ENCODE data around the gene GFER. TPM values are rescaled to one million over a fixed set of nuclear protein-coding genes. Genes with fewer than 3 reads are reported as not detected.
A peak's percentile ranks its signal among the peaks of the same experiment; 100 is the strongest.
"Not testable (repeated sequence)": the region's sequence is repeated elsewhere in the genome, so short reads cannot be mapped to it uniquely, and the experiment has no call there.

The GFER gene
- polyA plus RNA-seq, 1 experiment = 15.8 TPM

DNA sequence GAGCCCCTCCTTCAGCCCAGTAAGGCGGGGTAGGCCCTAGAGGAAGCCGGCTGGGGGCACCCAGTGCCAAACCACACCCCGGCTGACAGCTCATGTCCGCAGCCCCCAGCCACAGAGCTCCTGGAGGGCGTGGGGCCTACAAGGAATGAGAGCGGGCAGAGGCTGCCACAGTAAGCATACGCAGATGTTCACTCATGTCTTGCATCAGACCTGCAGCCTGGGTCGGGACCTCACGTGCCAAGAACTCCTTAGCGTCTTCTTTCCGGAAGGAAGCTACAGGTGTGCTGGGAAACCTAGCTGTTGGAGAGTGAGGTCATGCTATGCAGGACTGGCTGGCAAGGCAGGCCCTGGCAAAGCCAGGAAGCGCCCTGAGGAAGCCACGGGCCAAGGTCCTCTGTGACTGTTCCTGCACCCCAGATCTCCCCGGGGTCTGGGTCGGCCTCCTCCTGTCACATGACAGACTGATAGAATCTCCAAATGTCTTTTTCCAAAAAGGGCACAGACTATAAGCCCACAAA lies 24.1 kb downstream of the GFER start:
- POLR2A ChIA-PET = interaction anchor here (1.3 to 3.0 kb wide), 2 partner anchors 43 to 147 kb away, joined by 4 to 13 read pairs; partner anchors contain the start of genes RPS2 and TRAF7

DNA sequence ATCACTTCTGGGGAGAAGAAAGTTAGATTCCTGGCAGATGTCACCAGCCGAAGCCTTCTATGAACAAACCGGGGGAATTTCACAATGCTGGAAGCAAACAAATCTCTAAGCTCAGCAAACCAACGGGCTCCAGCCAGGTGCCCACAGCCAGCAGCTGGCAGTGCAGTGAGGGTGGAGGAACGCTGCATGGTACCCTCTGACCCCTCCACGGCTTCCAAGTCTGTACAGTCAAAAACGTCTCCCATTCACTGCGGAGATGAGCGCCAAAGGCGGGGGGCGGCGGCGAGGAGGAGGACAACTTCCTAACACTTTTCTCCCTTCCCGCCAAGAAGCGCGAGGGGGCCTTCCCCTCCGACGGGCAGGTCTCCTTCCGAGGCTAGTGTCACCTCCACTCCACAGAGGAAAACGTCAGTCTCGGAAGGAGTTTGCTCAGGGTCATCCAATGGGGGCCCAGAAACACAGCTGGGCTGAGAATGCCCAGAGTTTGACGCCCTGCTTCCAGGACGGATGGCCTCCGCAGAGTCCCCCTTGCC lies 24.7 kb downstream of the GFER start:
- TF ChIP-seq, protein P1, sequence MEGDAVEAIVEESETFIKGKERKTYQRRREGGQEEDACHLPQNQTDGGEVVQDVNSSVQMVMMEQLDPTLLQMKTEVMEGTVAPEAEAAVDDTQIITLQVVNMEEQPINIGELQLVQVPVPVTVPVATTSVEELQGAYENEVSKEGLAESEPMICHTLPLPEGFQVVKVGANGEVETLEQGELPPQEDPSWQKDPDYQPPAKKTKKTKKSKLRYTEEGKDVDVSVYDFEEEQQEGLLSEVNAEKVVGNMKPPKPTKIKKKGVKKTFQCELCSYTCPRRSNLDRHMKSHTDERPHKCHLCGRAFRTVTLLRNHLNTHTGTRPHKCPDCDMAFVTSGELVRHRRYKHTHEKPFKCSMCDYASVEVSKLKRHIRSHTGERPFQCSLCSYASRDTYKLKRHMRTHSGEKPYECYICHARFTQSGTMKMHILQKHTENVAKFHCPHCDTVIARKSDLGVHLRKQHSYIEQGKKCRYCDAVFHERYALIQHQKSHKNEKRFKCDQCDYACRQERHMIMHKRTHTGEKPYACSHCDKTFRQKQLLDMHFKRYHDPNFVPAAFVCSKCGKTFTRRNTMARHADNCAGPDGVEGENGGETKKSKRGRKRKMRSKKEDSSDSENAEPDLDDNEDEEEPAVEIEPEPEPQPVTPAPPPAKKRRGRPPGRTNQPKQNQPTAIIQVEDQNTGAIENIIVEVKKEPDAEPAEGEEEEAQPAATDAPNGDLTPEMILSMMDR (IDR thresholded peaks at IDR 0.05; ENCODE audit: low read depth, low read length) = no peak
- Histone ChIP-seq H3K9me3 (ENCODE audit: control insufficient read depth, insufficient read depth, low read length) (no peaks in the 10 kb centered on the region; the same call in 1 of the 2 replicates), H3K27ac (ENCODE audit: low read depth, low read length) (peak overlapping the region; percentile 70), H3K4me3 (ENCODE audit: low read depth, low read length) (peak overlapping the region; percentile 64), H3K27me3 (ENCODE audit: control insufficient read depth, insufficient read depth, low read length) (no peaks in the 10 kb centered on the region)
- CTCF ChIA-PET = interaction anchor here (1.0 to 1.6 kb wide), 3 partner anchors 8 to 132 kb away, joined by 4 to 9 read pairs (median 4); no protein-coding TSS in a partner anchor
- no peak for DNase-seq (ENCODE audit: low read depth, low spot score)
- POLR2A ChIA-PET = interaction anchor here (1.3 to 3.0 kb wide), 2 partner anchors 44 to 147 kb away, joined by 4 to 13 read pairs; partner anchors contain the start of genes RPS2 and TRAF7

More for the DNA sequence above, 24.1 kb downstream of the GFER start:
- no peak for DNase-seq (ENCODE audit: low read depth, low spot score)
- CTCF ChIA-PET = interaction anchor here (1.0 to 1.6 kb wide), 3 partner anchors 8 to 133 kb away, joined by 4 to 10 read pairs (median 9); no protein-coding TSS in a partner anchor
- no peaks in the 10 kb centered on the region for H3K27me3 ChIP-seq (ENCODE audit: control insufficient read depth, insufficient read depth, low read length)
- TF ChIP-seq, protein P1 (IDR thresholded peaks at IDR 0.05; ENCODE audit: low read depth, low read length) = no peak
- no peak overlapping the region for H3K27ac ChIP-seq (ENCODE audit: low read depth, low read length)
- peak overlapping the region; percentile 64 for H3K4me3 ChIP-seq (ENCODE audit: low read depth, low read length)
- no peaks in the 10 kb centered on the region; the same call in 1 of the 2 replicates for H3K9me3 ChIP-seq (ENCODE audit: control insufficient read depth, insufficient read depth, low read length)

DNA sequence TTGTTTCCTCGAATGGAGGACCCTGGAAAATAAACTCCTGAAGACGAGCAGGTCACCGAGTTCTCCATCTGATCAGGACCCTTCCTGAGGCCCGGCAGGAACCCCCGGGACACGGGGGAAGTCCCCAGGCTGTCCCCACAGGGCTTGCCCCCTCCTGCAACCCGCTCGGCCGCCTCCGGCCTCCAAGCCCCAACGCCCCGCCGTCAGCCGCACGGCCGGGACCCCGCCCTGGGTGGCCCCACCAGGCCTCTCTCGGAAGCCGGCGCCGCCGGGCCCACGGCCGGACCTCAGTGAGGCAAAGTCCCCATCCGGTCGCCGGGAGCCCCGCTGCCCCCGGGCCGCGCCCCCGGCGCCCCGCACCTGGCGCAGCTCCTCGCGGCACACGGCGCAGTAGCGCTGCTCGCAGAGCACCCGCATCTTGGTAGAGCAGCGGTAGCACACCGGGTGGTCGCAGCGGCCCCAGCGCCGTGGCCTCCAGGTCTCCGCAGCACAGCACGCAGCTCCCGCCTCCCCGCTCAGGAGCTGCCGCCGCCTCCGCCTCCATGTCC lies 25.2 kb downstream of the GFER start:
- Histone ChIP-seq H3K27ac (ENCODE audit: low read depth, low read length) (peak overlapping the region; percentile 70), H3K9me3 (ENCODE audit: control insufficient read depth, insufficient read depth, low read length) (no peaks in the 10 kb centered on the region; the same call in 1 of the 2 replicates), H3K4me3 (ENCODE audit: low read depth, low read length) (peak overlapping the region; percentile 64), H3K27me3 (ENCODE audit: control insufficient read depth, insufficient read depth, low read length) (no peaks in the 10 kb centered on the region)
- DNase-seq (ENCODE audit: low read depth, low spot score) = no peak
- POLR2A ChIA-PET = interaction anchor here (3.0 kb wide), 1 partner anchor 44 kb away, joined by 13 read pairs; the partner anchor contains the start of gene RPS2
- TF ChIP-seq, protein P1 (IDR thresholded peaks at IDR 0.05; ENCODE audit: low read depth, low read length) = no peak
- CTCF ChIA-PET = interaction anchor here (1.0 to 1.6 kb wide), 3 partner anchors 7 to 131 kb away, joined by 4 to 9 read pairs (median 4); no protein-coding TSS in a partner anchor

DNA sequence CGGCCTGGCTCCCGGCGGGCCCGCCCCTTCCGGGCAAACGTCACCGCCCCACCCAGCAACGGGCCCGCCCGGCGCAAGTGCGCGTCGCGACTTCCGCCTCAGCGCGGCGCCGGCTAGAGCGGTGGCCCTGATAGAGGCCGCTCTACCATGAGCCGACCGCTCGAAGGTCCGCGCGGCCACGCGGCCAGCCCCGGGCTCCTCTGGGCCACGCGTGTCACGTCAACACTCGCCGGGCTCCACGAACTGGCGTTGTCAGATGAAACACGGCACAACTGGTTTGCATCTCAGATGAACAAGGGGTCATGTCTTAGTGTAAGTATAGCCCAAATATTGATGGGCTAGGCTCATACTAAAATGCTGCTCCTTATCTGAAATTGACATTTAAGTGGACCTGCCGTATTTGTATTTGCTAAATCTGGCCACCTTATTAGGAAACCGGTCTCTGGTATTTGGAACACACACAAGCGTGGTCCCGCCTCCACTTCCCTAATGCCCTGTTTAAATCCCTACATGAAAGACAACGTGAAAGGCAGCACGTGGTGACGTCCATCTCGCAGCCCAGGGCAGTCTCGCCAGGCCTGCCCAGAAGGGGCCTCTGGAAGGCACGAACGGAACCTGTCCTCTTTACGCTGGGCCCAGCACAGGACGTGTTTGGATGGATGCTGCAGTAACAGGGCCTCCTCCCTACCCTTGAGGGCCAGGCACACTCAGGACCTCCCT lies 26.0 kb downstream of the GFER start, which contains the start of gene ZNF598:
Gene ZNF598, minus strand, starts transcription at position 31 of the 720 bp plus-strand sequence.
- Histone ChIP-seq H3K9me3 (ENCODE audit: control insufficient read depth, insufficient read depth, low read length) (no peaks in the 10 kb centered on the region; the same call in 1 of the 2 replicates), H3K4me3 (ENCODE audit: low read depth, low read length) (peak within 1 kb of the TSS; percentile 64), H3K27me3 (ENCODE audit: control insufficient read depth, insufficient read depth, low read length) (no peaks in the 10 kb centered on the region), H3K27ac (ENCODE audit: low read depth, low read length) (peak within 1 kb of the TSS; percentile 70)
- POLR2A ChIA-PET = interaction anchor here (3.0 kb wide), 1 partner anchor 45 kb away, joined by 13 read pairs; the partner anchor contains the start of gene RPS2
- DNase-seq (ENCODE audit: low read depth, low spot score) = no peak
- TF ChIP-seq, protein P1 (IDR thresholded peaks at IDR 0.05; ENCODE audit: low read depth, low read length) = no peak
- CTCF ChIA-PET = no interaction called here

DNA sequence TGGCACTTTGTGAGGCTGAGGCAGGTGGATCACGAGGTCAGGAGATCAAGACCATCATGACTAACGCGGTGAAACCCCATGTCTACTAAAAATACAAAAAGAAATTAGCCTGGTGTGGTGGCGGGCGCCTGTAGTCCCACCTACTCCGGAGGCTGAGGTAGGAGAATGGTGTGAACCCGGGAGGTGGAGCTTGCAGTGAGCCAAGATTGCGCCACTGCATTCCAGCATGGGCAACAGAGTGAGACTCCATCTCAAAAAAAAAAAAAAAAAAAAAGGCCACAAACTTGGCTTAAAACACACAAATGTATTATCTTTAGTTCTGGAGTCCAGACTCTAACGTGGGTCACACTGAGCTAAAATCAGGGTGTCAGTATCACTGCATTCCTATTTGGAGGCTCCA lies 27.7 kb downstream of the GFER start:
- ChIA-PET CTCF (interaction anchor here (0.6 to 1.2 kb wide), 4 partner anchors 11 to 195 kb away, joined by 3 to 9 read pairs (median 3); no protein-coding TSS in a partner anchor), POLR2A (interaction anchor here (0.6 kb wide), 1 partner anchor 27 kb away, joined by 3 read pairs; no protein-coding TSS in a partner anchor)
- H3K4me3 ChIP-seq (ENCODE audit: low read depth, low read length); H3K27me3 ChIP-seq (ENCODE audit: control insufficient read depth, insufficient read depth, low read length); H3K9me3 ChIP-seq (ENCODE audit: control insufficient read depth, insufficient read depth, low read length); H3K27ac ChIP-seq (ENCODE audit: low read depth, low read length); DNase-seq (ENCODE audit: low read depth, low spot score): not testable (repeated sequence)

Measured in AG04450 (cell line).